Erythroblast (primary cell): Measurements from ENCODE around the gene MGAT5.

ENCODE experiments used
- DNase-seq, 2 experiments: peaks; one replicate each; lab custom pipeline; 2025; lab: John Stamatoyannopoulos, UW
- GATA1 ChIP-seq: IDR thresholded peaks from 2 replicates; pipeline ENCODE4 v1.6.1; 2011; ENCODE audit warnings: low read depth, mild to moderate bottlenecking, control low read depth, low read length, moderate library complexity
- POLR2A ChIP-seq: IDR thresholded peaks from 2 replicates; pipeline ENCODE4 v1.6.1; 2011; ENCODE audit warnings: mild to moderate bottlenecking, low read length

Gene MGAT5

DNA sequence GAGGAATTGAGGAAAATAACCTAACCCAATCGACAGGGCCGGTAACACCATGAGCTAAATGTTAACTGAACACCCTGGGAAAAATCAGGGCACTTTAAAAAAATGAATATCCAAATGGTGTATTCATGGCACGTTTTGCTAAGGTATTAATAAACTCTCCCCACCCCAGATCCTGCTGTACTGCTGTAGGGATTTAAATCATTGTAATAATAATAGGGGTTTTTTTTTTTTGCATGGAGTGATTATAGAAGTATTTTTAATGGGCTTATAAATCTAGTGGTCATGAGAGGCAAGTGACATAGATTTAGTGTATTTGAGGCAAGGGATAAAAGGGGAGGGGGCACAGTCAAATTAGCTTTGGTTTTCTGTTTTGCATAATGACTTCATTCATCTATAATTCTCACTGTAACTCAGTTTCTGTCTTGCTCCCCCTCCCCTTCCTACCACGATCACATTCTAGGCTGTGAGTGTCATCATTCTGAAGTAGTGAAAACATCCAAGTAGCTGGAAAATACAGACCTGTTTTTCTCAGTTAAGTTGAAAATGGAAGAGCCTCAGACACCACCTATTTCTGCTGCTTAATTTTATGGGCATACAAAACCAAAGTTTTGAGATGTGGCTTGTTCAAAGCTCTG lies 18.2 kb upstream of the MGAT5 start:
- TF ChIP-seq POLR2A (no peak), GATA1 (no peak)
- no peak for DNase-seq

DNA sequence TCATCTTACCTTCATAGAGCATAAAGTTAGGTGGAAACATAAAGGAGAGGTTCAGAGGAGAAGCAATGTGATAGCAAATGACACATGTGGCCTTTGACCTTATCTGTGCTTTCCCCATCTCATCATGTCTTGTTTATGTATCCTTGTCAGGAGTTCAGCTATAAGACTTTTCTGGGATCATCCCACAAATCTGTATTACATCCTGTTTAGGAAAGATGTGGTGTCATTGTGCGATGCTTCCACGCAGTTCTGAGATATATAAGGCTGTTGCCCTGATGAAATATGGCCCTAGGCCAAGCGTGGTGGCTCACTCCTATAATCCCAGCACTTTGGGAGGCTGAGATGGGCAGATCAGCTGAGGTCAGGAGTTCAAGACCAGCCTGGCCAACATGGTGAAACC lies 15.5 kb upstream of the MGAT5 start:
- TF ChIP-seq POLR2A: no peak
- no peak for TF ChIP-seq GATA1

GRCh38 chr2:134240061-134240460 lies 13.8 kb upstream of the MGAT5 start:
- TF ChIP-seq GATA1: no peak
- TF ChIP-seq POLR2A: no peak
- no peak for DNase-seq

More for the DNA sequence above, 15.5 kb upstream of the MGAT5 start:
- DNase-seq: no peak

- DNase-seq: no peak
- TF ChIP-seq POLR2A (no peak), GATA1 (no peak)
These were observed 12.0 kb upstream of the MGAT5 start for GRCh38 chr2:134241911-134242310.

DNA sequence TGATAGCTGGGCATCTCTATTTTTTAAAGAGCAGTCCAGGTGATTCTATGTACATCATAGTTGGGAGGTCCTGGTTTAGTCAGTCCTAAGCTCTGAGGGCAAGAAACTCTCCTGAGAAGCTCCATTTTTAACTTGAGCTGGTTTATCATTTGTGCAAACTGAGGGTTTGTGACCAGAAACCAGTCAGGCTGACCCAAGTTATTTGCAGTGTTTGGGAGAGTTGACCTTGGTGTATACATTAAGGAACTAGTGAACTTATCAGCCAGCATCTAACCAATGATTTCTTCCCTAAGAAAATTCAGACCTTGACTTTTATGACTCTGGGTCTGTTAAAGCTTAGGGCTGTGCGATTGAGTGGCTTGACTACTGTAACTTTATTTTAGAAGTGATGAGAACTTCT lies 10.6 kb upstream of the MGAT5 start:
- no peak for DNase-seq
- no peak for TF ChIP-seq GATA1
- no peak for TF ChIP-seq POLR2A

- TF ChIP-seq POLR2A (no peak), GATA1 (no peak)
- DNase-seq: no peak
These were observed 9.8 kb upstream of the MGAT5 start for GRCh38 chr2:134244086-134244485.

DNA sequence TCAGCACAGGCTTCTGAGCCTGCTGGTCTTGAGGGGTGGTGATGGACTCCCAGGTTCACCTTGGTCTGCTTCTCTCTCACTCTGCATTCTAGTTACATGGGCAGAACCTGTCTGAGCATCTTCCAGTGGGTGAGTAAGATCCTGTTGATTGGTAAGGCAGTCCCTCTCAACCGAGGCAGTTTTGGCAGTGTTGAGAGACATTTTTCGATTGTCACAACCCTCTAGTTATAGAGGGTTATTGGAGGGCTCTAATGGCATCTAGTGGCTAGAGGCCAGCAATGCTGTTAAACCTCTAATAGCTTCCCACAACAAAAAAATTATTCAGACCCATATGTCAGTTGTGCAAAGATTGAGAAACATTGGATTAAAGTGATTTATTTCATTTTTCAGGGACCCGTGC lies 9.3 kb upstream of the MGAT5 start:
- DNase-seq: no peak
- TF ChIP-seq POLR2A (no peak), GATA1 (no peak)

DNA sequence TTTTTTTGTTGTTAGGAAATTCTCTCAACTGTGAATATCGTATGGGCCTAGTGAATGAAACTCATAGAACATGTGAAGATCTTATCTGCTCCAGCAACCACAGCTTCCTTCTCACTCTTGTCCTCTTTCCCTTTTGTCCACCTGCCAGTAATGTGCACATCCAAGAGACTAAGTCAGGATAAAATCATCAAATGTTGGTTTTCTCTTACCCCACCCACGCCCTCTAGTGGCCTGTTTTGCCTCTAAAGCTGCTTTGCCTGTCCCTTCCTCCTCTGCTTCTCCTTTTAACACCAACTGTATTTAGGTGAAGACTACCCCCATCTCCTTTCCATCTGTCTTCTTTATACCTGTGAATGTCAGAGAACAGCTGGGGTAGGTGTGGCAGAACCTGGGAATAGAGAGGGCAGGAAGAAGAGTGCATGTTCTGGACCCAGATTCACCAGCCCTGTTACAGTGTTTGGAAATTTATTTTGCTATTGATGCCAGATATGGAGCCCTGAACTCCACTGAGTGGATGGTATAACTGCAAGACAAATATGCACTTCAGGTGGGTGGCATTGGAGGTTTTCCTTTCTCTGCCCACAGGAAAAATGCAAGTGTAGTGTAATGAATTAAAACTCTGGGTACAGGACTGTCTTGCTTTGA lies 8.4 kb upstream of the MGAT5 start:
- TF ChIP-seq POLR2A (no peak), GATA1 (no peak)
- DNase-seq: peak; percentile 52 to 67

- DNase-seq: no peak
- TF ChIP-seq POLR2A (no peak), GATA1 (no peak)
These were observed 7.6 kb upstream of the MGAT5 start for GRCh38 chr2:134246154-134246874.

DNA sequence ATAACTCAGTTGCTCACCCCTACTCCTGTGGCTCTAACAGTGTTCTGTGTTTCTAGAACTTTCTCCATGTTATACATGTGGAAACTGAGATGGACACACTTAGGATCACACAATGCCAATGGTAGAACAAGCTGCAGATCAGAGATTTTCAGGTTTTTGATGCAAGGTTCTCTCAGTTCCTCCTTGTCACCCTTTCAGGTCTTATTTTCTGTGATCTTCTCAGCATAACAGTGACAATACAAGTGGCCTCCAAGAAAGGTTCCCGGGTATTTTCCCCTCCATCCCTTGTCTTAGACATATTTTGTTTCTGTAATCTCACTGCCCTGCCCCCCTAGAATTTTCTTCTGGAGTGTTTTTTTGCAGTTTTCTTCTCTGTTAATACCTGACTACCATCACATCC lies 6.2 kb upstream of the MGAT5 start:
- no peak for DNase-seq
- TF ChIP-seq POLR2A: no peak
- TF ChIP-seq GATA1: no peak

DNA sequence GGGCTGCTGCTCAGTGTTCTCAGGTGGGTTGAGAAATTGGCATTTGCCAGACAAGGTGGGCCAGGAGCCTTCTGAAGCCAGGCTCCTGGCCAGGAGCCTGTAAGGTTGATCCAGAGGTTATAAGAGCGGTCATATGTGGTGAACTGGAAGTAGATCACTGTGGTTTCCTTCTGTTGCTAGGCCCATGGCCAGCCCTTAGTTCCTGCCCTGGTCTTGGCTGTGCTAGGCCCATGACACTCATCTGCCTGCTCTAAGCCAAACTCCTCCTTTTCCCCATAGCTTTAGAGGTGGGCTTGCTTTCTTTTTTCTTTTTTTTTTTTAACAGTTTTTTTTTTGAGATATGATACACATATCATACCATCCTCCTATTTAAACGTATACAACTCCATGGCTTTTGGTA lies 5.0 kb upstream of the MGAT5 start:
- no peak for DNase-seq
- TF ChIP-seq POLR2A (no peak), GATA1 (no peak)

GRCh38 chr2:134249755-134250154 lies 4.1 kb upstream of the MGAT5 start:
- no peak for DNase-seq
- no peak for TF ChIP-seq GATA1
- no peak for TF ChIP-seq POLR2A

DNA sequence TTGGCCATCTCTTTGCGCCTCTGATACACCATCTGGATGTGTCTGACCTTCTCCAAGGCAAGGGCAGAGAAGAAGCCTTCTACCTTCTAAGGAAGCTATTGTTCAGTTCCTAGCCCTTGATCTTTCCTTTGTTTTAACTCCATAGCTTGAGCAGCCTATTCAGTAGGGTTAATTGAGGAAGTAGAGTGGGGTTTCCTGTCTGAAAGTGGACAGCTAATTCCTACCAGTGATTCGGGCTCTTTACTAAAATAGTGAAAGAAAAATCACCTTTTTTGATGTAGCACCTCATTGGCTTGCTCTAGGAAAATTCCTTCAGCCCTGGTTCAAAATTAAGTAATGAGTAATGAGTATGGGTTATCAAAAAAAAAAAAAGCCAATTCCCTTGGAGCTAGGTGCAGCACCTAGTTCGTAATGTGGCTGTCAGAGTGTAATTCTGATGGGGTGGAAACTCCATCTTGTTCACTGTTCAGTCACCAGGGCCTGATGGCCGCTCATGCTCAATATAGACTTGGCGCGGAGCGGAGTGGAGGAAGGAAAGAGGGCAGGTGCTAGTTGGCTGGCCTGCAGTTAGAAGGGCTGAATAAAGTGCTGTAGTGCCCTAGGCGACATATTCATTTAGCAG lies 2.9 kb upstream of the MGAT5 start:
- DNase-seq: no peak
- TF ChIP-seq GATA1 (no peak), POLR2A (no peak)

DNA sequence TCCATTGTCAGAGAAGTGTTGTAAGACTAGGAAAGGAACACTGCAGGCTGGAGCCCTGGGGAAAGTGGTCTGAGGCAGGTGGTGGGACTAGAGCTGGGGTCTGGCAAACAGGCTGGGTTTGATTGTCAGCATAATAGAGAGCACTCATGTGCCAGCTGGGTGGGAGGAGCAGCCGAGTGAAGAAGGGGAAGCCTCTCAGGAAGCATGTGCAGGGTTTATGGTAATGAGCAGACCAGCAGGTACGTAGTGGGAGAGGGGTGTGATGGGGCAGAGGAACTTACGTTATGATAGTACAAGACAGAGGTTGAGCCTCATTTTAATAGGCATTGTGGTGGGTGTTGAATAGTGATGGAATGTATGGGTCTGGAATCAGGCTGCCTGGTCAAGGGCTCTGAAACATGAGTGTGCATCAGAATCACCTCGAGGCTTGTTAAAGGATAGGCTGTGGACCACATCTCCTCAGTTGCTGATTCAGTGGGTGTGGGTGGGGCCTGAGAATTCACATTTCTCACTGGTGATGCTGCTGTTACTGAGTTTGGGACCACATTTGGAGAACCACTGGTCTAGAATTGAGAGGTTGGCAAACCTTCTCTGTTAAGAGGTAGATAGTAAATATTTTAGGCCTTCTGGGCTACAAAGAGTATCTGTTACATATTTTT lies 1.7 kb upstream of the MGAT5 start:
- no peak for TF ChIP-seq POLR2A
- no peak for TF ChIP-seq GATA1
- DNase-seq: no peak

DNA sequence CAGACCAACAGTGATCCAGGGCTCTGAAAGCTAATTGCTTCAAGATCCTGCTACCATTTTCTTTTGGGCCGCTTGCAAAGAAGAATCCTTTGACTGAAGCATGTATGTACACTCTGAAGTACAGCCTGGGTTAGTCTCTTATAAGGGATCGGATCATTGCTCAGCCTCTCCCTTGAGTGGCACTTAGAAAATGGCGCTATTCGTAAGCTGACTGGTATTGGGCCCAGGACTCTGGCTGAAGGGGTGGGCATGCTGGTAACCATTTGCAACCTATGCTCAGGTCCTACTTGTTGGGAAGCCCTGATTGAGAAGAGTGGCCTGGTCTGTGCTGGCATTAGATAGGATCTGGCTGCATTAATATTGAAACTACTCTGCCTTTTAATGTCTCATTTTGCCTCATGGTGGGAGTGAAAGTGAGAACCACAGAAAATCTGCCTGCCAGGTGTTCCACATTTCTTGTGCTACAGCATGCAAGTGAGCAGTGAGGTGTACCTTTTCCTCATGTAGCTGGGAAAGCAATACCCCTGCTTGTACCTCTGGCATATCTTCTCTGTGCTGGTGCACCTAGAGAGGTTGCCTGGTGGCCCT lies 661 bp upstream of the MGAT5 start:
- TF ChIP-seq POLR2A (no peak), GATA1 (no peak)
- no peak for DNase-seq
